OCI-LY7 (cell line): ENCODE results near the gene LRRN2. TPM values are rescaled to one million over a fixed set of nuclear protein-coding genes. Genes with fewer than 3 reads are reported as not detected.

Source experiments
- BruUV-seq: library from RNA; stranded (reverse); fragments of 400-500 nt; replicated peaks from 2 replicates; lab custom pipeline; 2021; lab: Mats Ljungman, UMichigan
- CTCF ChIA-PET: fragments of 300-600 bp; sonication (Branson Sonifier 250); formaldehyde crosslinking; loops from one replicate; lab custom pipeline; 2022; ENCODE audit warnings: antibody characterized with exemption; ENCODE audit not compliant: unreplicated experiment; lab: Charles Lee
- POLR2A ChIA-PET: fragments of 300-600 bp; sonication (Branson Sonifier 250); formaldehyde crosslinking; loops from one replicate; lab custom pipeline; 2022; ENCODE audit warnings: antibody characterized with exemption; lab: Charles Lee
- DNase-seq: peaks from one replicate; pipeline ENCODE4 v3.0.0-alpha.2; 2015; ENCODE audit warnings: low spot score
- H2AFZ ChIP-seq: fragments of 200-600 bp; sonication (generic), shearing (Covaris generic); 2 replicates; pipeline ENCODE4 v1.6.1; 2014; ENCODE audit warnings: mild to moderate bottlenecking, antibody characterized with exemption, low read length, moderate library complexity
- H3K27ac ChIP-seq: fragments of 200-600 bp; sonication (generic); 2 replicates; pipeline ENCODE4 v1.5.1; 2014; ENCODE audit warnings: mixed run types, low read depth, mild to moderate bottlenecking, moderate library complexity, low read length, inconsistent platforms; ENCODE audit not compliant: poor library complexity, severe bottlenecking
- H3K36me3 ChIP-seq: fragments of 200-600 bp; sonication (generic); 2 replicates; pipeline ENCODE4 v1.6.1; 2014; ENCODE audit warnings: mild to moderate bottlenecking, antibody characterized with exemption, low read length, moderate library complexity, mixed read lengths; ENCODE audit not compliant: insufficient read depth
- H3K4me1 ChIP-seq: fragments of 200-600 bp; sonication (generic); 2 replicates; pipeline ENCODE4 v1.5.1; 2014; ENCODE audit warnings: mild to moderate bottlenecking, low read length; ENCODE audit not compliant: insufficient read depth, poor library complexity, severe bottlenecking
- H3K4me2 ChIP-seq: fragments of 200-600 bp; sonication (generic); 2 replicates; pipeline ENCODE4 v1.6.1; 2014; ENCODE audit warnings: mild to moderate bottlenecking, low read length
- H3K4me3 ChIP-seq: fragments of 200-600 bp; sonication (generic); 2 replicates; pipeline ENCODE4 v1.5.1; 2014; ENCODE audit warnings: mild to moderate bottlenecking, low read depth, low read length; ENCODE audit not compliant: poor library complexity, severe bottlenecking
- H3K79me2 ChIP-seq: fragments of 200-600 bp; sonication (generic); 2 replicates; pipeline ENCODE4 v1.6.1; 2016; ENCODE audit warnings: low read depth, mild to moderate bottlenecking, low read length, moderate library complexity, mixed read lengths; ENCODE audit not compliant: insufficient read depth
- H3K9me2 ChIP-seq: fragments of 200-600 bp; sonication (generic); 2 replicates; pipeline ENCODE4 v1.6.1; 2016; ENCODE audit warnings: mild to moderate bottlenecking, low read length, mixed read lengths; ENCODE audit not compliant: insufficient read depth
- H3K9me3 ChIP-seq: fragments of 200-600 bp; sonication (generic); 2 replicates; pipeline ENCODE4 v1.6.1; 2014; ENCODE audit warnings: mild to moderate bottlenecking, mixed run types, low read length, mixed read lengths
- H4K20me1 ChIP-seq: fragments of 200-600 bp; sonication (generic); 2 replicates; pipeline ENCODE4 v1.6.1; 2014; ENCODE audit warnings: mild to moderate bottlenecking, antibody characterized with exemption, low read length, moderate library complexity, mixed read lengths; ENCODE audit not compliant: insufficient read depth
- CTCF ChIP-seq: fragments of 200-600 bp; sonication (generic); conservative IDR thresholded peaks from 2 replicates; pipeline ENCODE4 v1.5.1; 2014; ENCODE audit warnings: mild to moderate bottlenecking, antibody characterized with exemption, low read length, moderate library complexity, mixed read lengths
- EZH2phosphoT487 ChIP-seq: fragments of 200-600 bp; sonication (generic); IDR thresholded peaks from 2 replicates; pipeline ENCODE4 v1.6.1; 2018; ENCODE audit warnings: low read depth, borderline replicate concordance, mild to moderate bottlenecking, mixed run types, antibody characterized with exemption, low read length, moderate library complexity, mixed read lengths
- intact Hi-C: fragments of 100-400 bp; cut with micrococcal nuclease; formaldehyde crosslinking; loops from one replicate; pipeline ENCODE4 v1.10.0; 2022; ENCODE audit not compliant: unreplicated experiment
- total RNA-seq, 2 experiments: library from RNA; depleted of rRNA in 1 of 2; stranded (reverse); fragments of >200 nt in 1 of 2; shearing (Covaris generic) in 1 of 2; gene quantifications; 2 replicates each; pipeline ENCODE4 v1.2.3, GENCODE V29; 2014 to 2022

Gene LRRN2
- total RNA-seq, 2 experiments from 2014 or later = not detected

DNA sequence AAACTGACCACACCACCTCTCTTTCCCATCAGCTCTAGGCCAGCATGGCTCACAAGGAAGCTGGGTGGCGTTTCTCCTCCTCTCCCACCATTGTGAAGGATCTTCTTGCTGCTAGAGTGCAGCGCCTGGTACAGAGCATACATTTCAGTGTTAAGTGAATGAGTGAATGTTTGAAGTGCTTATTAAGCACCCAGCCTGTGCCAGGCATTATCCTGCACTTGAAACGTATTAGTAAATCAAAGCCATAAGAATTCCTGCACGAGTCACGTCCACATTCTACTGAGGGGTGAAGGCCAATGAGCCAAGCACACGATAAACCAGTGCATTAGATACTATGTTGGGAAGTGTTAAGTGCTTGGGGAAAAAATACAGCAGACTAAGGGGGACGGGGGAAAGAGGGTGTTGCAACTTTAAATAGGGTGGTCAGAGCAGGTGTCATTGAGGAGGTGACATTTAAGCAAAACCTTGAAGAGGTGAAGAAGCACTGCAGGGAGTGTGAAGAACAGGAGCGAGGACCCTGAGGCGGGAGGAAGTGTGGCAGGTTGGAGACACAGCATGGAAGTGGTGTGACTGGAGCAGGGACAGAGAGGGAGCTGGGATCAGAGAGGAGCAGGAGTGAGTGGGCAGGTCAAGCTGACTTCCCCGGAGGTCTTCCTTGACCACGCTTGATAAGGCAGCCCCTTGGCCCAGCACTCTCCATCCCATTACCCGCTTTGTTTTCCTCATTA lies 48.5 kb upstream of the LRRN2 start:
- Histone ChIP-seq H3K4me1 (no peaks in the 10 kb centered on the region), H2AFZ (no peak overlapping the region), H3K36me3 (no peaks in the 10 kb centered on the region), H4K20me1 (no peaks in the 10 kb centered on the region), H3K9me3 (peaks cover 14% of the 10 kb centered on the region), H3K79me2 (no peaks in the 10 kb centered on the region), H3K4me3 (no peak overlapping the region), H3K9me2 (no peaks in the 10 kb centered on the region), H3K4me2 (no peak overlapping the region), H3K27ac (no peak overlapping the region)
- TF ChIP-seq CTCF = no peak
- no peak for TF ChIP-seq EZH2phosphoT487
- CTCF ChIA-PET = no interaction called here
- BruUV-seq = no TSS peak
- DNase-seq = no peak
- POLR2A ChIA-PET = no interaction called here
- intact Hi-C loops = no loop called here

DNA sequence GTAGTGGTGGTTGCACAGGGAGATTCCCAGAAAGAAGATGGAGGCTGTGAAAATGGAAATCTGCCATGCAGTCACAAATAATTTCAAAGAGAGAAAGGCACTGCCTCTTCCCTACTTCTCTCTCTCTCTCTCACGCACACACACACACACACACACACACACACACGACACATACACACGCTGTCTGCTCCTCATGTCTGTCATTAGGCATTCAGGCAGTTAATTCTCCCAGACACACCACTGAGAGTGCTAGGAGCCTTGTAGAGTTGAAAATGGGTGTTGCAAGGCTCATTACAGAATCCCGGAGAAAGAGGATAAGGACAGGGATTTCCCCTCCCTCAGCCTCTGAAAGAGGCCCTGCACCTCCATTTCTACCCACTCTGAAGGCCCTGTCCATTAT lies 47.8 kb upstream of the LRRN2 start:
- Histone ChIP-seq H3K79me2 (no peaks in the 10 kb centered on the region), H3K36me3 (no peaks in the 10 kb centered on the region), H2AFZ (no peak overlapping the region), H3K9me2 (no peaks in the 10 kb centered on the region), H3K9me3 (peaks cover 6% of the 10 kb centered on the region; the same call in 1 of the 2 replicates), H3K4me3 (no peak overlapping the region), H3K4me2 (no peak overlapping the region), H3K4me1 (no peaks in the 10 kb centered on the region), H4K20me1 (no peaks in the 10 kb centered on the region), H3K27ac (no peak overlapping the region)
- DNase-seq = no peak
- POLR2A ChIA-PET = no interaction called here
- no peak for TF ChIP-seq CTCF
- no peak for TF ChIP-seq EZH2phosphoT487
- CTCF ChIA-PET = no interaction called here
- intact Hi-C loops = no loop called here
- no TSS peak for BruUV-seq

- TF ChIP-seq CTCF (no peak), EZH2phosphoT487 (no peak)
- Histone ChIP-seq H3K79me2 (no peaks in the 10 kb centered on the region), H4K20me1 (no peaks in the 10 kb centered on the region), H3K4me1 (no peaks in the 10 kb centered on the region), H2AFZ (no peak overlapping the region), H3K4me2 (no peak overlapping the region), H3K4me3 (no peak overlapping the region), H3K9me2 (no peaks in the 10 kb centered on the region), H3K36me3 (no peaks in the 10 kb centered on the region), H3K27ac (no peak overlapping the region), H3K9me3 (no peaks in the 10 kb centered on the region)
- ChIA-PET CTCF (no interaction called here), POLR2A (interaction anchor here (0.7 to 1.2 kb wide), 2 partner anchors 13 to 226 kb away, joined by 3 read pairs; no protein-coding TSS in a partner anchor)
- no peak for DNase-seq
- no TSS peak for BruUV-seq
- intact Hi-C loops = no loop called here
Observed at GRCh38 chr1:204731985-204732575, 46.5 kb upstream of the LRRN2 start.
